NOMO-1 treated with DMSO at 0.1 percent for 48 hours (cell line): ENCODE measurements around the gene KIAA1755.

Experiments
- DNase-seq: peaks from one replicate; lab custom pipeline; 2025; ENCODE audit not compliant: unreplicated experiment; lab: John Stamatoyannopoulos, UW

The KIAA1755 gene

DNA sequence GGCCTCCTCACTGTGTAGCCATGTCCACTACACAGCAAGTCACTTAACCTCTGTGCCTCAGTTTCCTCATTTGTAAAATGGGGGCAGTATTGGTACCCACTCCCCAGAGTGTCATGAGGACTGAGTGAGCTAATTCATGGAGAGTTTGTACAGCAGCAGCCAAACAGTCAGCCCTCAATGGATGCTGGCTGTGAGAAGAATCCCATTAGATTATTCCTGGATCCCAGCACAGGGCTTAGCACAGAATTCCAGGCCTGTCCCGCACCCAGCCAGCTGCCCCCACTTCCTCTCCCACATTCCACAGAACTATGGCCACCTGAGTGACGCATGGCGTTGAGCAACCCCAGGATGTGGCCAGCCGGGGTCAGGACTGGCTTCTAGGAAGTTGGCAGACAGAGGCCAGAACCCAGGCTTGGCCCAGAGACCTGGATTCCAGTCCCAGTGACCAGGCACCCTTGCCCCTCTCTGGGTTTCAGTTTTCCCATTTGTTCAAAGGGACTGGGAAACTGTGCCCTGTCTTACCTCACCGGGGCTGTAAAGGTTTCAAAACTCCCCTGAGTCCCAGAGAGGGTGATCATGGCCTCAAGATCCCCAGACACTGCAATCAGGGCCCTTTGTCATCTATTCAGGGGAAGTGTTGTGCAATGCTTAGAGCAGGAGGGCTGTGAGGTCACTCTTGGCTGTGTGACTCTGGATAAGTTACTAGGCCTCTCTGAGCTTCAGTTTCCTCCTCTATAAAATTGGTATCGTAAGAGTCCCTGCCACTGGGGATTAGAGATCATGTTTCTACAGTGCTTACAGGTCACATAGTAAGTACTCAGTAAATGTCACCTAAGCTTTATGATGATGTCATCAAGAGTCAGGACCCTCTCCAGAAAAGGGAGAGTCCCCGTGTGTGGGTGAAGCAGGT is 92.4 kb downstream of the KIAA1755 start:
- peak; percentile 84 for DNase-seq

DNA sequence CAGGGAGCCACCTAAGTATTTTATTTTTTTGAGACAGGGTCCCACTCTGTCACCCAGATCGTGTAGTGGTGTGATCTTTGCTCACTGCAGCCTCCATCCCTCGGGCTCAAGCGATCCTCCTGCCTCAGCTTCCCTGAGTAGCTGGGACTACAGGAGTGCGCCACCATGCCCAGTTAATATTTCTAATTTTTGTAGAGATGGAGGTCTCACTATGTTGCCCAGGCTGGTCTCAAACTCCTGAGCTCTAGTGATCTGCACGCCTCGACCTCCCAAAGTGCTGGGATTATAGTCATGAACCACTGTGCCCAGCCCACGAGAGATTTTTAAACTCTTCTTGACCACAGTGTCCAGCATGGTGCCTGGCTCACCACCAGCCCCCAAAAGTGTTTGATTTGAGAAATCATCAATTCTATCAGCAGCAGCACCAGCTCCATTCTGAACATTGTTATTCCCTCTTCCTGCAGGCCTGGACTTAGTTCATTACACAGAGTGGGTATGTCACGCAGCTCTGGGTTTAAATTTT is 93.1 kb downstream of the KIAA1755 start:
- no peak for DNase-seq

DNA sequence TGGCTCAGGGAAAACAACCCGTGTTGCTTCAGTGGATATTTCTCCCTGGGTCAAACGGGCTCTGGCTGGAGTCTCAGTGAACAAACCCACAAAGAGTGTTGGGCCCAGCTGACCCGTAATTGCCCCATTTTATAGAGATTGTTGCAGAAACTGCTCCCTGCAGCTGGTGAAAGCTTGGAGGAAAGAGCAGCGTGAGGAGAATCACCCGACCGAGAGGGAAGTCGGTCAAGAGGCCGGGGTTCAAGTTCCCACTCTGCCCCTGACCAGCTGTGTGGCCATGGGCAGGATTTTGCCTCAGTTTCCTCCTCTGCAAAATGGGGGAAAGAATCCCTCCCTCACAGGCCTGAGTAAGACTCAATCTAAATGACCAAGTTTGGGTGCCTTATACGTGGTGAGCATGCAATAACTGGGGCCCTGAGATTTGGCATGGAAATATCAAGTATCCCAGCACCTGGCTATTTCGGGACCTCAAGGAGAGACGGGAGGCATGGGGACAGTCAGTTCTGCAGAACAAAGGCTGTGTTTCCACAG is 93.8 kb downstream of the KIAA1755 start:
- DNase-seq: no peak

DNA sequence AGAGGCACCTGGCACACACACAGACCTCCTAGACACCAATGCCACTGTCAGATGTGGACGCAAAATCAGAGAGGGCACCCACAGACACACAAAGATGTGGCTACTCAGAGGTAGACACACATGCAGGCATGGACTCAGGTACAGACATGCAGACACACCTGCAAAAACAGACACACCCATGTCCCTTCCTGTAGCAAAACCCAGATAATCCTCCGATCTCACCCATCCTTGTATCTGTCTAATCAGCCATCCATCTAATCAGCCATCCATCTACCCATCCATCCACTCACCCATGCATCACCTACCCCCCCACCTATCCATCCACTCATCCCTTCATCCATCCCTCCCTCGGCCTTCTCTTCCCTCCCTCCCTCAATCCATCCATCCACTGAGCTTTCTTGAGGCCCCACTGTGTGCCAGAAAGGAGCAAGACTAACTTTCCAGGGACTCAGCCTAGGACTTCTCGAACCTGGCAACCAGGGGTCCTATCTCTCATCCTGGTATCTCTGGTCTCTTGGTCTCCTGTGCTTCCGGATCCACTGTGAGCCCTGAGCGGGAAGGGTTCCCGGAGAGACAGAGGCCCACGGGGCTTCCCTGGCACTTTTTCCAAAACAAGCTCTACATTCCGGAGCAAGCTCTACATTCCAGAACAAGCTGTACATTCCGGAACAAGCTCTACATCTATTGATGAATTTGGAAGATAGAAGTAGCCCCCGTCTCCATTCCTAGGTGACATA is 94.4 kb downstream of the KIAA1755 start:
- DNase-seq: no peak

DNA sequence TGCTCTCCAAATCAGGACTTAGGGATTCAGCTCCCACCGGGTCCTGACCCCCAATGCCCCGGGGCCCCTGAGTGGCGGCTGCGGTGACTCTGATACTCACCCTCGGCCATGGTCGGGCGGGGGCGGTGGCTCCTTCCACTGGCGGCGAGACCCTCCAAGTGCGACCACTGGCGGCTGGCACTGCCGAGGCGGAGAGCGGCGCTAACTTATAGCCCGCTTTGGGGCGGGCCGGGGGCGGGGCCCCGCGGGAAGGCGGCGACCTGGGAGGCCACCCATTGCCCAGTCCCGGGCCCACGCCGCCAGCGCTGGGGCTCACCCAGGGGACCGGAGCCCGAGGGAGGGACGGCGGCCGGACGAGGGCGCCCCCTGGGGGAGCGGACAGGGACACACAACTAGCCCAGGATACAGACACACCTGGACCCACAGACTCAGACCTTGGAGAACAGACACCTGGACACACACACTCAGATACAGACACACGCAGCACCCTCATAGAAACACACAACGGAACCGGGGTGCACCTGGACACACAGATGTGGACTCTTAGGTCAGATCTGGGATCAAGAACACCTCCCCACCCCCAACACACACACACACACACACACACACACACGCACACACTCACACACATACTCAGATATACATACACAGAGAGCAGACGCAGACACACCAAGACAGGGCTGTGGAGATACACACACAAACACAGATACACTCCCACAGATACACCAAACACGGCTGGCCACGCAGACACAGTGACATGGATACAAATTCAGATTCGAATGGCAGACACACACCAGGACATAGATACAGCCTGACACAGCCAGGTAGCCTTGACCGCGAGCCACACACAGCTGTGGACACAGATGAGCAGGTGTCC is 95.2 kb downstream of the KIAA1755 start, which contains the start of gene TGM2:
TGM2 (minus strand) TSS at position 182 of the 877 bp plus-strand sequence; CDS start at position 110, 72 bp downstream.
- peak; percentile 64 for DNase-seq

DNA sequence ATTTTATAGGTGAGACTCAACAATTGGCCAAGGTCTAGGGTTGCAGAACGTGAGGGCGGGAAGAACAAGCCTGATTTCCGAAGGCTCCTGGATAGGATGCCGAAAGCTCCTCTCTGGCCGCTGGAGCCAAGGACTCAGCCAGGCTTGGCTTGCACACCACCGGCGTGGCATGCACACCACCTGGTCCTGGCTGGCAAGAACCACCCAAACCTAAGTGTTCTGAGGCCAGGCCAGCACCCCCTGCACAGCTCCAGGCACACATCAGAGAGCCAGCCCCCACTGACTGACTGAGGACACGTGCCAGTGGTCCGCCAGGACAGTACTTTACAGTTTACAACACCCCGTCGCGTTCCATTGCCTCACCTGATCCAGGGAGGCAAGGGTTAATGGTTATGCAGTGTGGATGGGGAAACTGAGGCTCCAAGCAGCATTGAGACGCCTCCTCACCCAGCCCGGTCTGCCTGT is 95.9 kb downstream of the KIAA1755 start:
- DNase-seq: no peak

DNA sequence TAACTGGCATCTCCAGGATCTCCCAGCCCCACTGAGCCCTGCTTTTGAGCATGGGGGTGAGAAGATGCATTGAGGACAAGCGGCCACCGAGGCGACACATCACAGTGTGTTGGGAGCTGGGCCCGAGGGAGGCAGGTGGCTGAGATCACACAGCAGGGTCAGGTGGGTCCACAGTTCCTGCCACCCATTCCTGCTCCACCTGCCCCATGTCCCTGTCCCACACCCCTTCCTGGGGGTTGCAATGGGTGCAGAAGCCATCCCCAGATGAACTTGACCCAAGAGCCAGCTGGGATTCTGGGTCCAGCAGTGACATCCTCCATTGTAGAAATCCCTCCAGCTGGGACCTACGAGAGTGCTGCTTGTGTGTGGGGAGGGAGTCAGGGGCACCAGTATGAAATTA is 96.5 kb downstream of the KIAA1755 start:
- DNase-seq: no peak

DNA sequence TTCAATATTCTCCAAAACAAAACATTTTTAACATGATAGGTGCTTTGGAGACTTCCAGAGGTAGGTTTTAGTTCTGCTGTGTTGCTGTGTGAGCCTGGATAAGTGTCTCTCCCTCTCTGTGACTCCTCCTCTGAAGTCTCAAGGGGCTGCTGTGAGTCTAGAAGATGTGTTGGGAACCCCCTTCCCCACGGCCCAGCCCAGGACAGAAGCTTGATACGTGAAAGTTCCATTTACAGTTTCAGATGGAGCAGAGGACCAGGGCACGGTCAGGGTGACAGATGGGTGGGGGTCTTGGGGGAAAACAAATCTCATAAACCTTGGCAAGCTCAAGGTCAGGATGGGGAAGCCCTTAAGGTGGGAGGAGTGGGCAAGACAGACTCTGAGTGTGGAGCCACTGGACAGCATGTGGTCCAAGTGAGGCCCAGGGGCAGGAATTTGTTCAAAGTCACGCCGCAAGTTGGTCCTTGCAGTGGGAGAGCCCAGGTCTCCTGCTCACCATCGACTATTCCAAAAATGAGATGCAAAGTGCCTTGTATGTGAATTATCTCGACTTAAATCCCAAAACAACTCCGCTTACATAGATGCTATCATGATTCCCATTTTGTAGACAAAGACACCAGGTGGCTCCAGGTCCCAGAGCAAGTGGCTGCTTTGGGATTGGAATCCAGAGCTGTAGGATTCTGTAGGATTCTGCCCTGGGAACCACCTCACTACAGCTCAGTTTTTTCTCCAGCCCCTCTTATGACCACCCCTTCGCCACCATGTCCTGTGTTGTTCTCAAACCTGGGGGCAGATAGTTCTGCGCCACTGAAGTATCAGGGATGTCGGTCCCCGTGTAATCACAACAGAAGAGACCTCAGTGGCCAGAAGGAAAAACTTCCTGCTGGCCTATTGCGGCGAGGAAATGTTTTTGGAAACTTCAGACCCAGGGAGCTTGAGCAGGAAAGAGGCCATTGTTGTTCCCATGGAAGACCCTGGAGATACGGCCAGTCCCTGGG is 97.4 kb downstream of the KIAA1755 start:
- no peak for DNase-seq

DNA sequence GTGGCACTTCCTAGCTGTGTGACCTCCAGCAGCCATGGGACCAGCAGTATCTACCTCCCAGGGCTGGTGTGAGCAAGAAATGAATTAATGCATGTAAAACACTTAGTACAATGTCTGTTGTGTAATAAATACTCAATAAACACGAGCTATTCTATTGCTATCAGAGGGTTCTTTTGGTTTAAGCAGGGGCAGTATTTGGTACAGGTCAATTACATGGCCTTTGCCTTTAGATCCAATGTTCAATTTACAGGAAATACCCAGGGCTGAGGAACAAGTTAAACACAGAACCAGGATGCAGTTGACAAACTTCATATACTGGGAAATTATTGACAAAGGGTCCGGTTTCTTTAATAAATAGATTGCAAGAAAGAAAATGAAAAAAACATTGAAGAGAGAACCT is 98.4 kb downstream of the KIAA1755 start:
- no peak for DNase-seq

DNA sequence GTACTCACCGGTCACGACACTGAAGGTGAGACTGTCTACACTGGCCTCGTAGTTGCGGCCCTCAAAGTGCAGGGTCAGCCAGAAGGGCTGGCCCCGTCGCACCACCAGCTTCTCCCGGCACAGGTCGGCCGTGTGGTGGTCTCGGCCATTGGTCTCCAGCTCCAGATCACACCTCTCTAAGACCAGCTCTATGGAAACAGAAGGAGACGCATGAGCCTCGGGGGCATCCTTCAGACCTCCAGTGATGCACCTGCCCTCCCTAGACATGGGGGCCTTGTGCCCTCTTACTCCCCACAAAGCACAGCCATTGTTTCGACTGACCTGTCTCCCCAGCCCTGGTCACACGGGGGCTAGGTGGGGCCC is 99.1 kb downstream of the KIAA1755 start:
- DNase-seq: no peak
